GM12864 (cell line): ENCODE results near the gene OS9.

Source experiments
- DNase-seq: peaks from one replicate; pipeline ENCODE4 v3.0.0-alpha.2; 2011; ENCODE audit warnings: low read depth
- H3K4me3 ChIP-seq: 2 replicates; pipeline ENCODE4 v1.5.1; 2011; ENCODE audit warnings: mild to moderate bottlenecking, low read depth, low read length, control low read depth
- TF ChIP-seq, protein P1 (sequence below): IDR thresholded peaks from 2 replicates; pipeline ENCODE4 v1.5.1; 2011; ENCODE audit warnings: low read depth, mild to moderate bottlenecking, moderate library complexity, low read length, control low read depth, inconsistent platforms; ENCODE audit errors: missing control alignments

Gene OS9

GRCh38 chr12:57767876-57768275 lies 73.9 kb downstream of the OS9 start:
- TF ChIP-seq, protein P1, sequence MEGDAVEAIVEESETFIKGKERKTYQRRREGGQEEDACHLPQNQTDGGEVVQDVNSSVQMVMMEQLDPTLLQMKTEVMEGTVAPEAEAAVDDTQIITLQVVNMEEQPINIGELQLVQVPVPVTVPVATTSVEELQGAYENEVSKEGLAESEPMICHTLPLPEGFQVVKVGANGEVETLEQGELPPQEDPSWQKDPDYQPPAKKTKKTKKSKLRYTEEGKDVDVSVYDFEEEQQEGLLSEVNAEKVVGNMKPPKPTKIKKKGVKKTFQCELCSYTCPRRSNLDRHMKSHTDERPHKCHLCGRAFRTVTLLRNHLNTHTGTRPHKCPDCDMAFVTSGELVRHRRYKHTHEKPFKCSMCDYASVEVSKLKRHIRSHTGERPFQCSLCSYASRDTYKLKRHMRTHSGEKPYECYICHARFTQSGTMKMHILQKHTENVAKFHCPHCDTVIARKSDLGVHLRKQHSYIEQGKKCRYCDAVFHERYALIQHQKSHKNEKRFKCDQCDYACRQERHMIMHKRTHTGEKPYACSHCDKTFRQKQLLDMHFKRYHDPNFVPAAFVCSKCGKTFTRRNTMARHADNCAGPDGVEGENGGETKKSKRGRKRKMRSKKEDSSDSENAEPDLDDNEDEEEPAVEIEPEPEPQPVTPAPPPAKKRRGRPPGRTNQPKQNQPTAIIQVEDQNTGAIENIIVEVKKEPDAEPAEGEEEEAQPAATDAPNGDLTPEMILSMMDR: no peak
- H3K4me3 ChIP-seq: no peak overlapping the region
- DNase-seq: no peak

DNA sequence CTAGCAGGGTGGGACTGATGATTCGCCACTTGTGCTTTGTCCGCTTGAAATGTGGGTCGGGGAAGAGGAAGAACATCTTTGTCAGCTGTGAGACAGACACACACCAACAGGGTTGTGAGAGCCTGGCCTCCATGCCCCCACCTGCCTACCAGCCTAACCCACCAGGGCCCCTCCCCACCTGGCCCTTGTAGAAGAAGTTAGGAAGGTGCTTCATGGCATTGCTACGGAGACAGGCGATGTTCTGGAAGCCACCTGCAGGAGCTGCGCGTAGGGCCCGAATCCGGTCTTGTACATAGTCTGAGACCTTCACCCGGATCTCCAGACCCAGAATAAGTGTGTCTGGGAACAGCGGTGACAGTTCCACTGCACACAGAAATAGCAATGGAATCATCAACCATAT lies 75.7 kb downstream of the OS9 start:
- DNase-seq: no peak
- TF ChIP-seq, protein P1: no peak
- no peak overlapping the region for H3K4me3 ChIP-seq

DNA sequence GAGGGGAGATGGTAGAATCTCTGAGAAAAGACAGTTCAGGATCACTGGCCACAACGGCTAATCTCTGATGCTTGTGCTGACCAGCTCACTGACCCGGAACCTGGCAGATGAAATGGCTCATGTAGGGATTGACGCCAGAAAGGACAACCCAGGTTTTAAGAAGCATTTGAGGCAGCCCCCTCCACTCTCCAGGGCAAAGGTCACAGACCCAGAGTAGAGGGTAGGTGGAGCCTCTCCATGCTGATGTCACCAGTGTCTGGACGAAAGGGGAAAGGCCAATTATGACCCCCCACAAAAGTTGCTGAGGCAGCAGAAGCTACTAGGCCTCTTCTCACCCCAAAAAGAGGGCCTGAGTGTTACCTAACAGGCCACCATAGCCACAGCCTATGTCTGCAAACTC lies 76.8 kb downstream of the OS9 start:
- TF ChIP-seq, protein P1: no peak
- H3K4me3 ChIP-seq: no peak overlapping the region; the same call in 1 of the 2 replicates
- no peak for DNase-seq
